Mucosa of stomach (tissue), 1 donor: ENCODE results near the gene PBLD.
"Not testable (repeated sequence)": the region's sequence is repeated elsewhere in the genome, so short reads cannot be mapped to it uniquely, and the experiment has no call there.

Experiments
- H3K27me3 ChIP-seq: one replicate; pipeline ENCODE4 v1.7.0; 2013; ENCODE audit warnings: mild to moderate bottlenecking, low read length; ENCODE audit not compliant: control insufficient read depth, insufficient read depth
- H3K36me3 ChIP-seq: one replicate; pipeline ENCODE4 v1.7.0; 2013; ENCODE audit warnings: low read length; ENCODE audit not compliant: control insufficient read depth, insufficient read depth
- H3K4me1 ChIP-seq: one replicate; pipeline ENCODE4 v1.7.0; 2013; ENCODE audit warnings: mild to moderate bottlenecking, low read length; ENCODE audit not compliant: control insufficient read depth, insufficient read depth
- H3K4me3 ChIP-seq: one replicate; pipeline ENCODE4 v1.7.0; 2013; ENCODE audit warnings: low read length
- H3K9ac ChIP-seq: one replicate; pipeline ENCODE4 v1.7.0; 2013; ENCODE audit warnings: mild to moderate bottlenecking, low read length, moderate library complexity
- H3K9me3 ChIP-seq: one replicate; pipeline ENCODE4 v1.7.0; 2013; ENCODE audit warnings: mild to moderate bottlenecking, low read length, moderate library complexity; ENCODE audit not compliant: control insufficient read depth
- donor health status: Pancreatic carcinoma.

The PBLD gene

GRCh38 chr10:68324396-68324795 is 8.3 kb downstream of the PBLD start:
- H3K36me3 ChIP-seq, H3K27me3 ChIP-seq, H3K9ac ChIP-seq, H3K4me3 ChIP-seq, H3K9me3 ChIP-seq: not testable (repeated sequence)
- H3K4me1 ChIP-seq = peaks cover 13% of the 10 kb centered on the region

- Histone ChIP-seq H3K9me3 (no peaks in the 10 kb centered on the region), H3K27me3 (no peaks in the 10 kb centered on the region), H3K4me3 (no peak overlapping the region), H3K9ac (no peak overlapping the region), H3K36me3 (no peaks in the 10 kb centered on the region), H3K4me1 (peaks cover 9% of the 10 kb centered on the region)
These were observed 14.2 kb downstream of the PBLD start for GRCh38 chr10:68318331-68319059.

GRCh38 chr10:68315582-68315981 is 17.1 kb downstream of the PBLD start:
- H3K36me3 ChIP-seq = no peaks in the 10 kb centered on the region
- no peak overlapping the region for H3K4me3 ChIP-seq

GRCh38 chr10:68314930-68315329 is 17.8 kb downstream of the PBLD start:
- not testable (repeated sequence) for H3K36me3 ChIP-seq, H3K4me3 ChIP-seq, H3K9ac ChIP-seq, H3K4me1 ChIP-seq, H3K27me3 ChIP-seq, H3K9me3 ChIP-seq

More at GRCh38 chr10:68315582-68315981, 17.1 kb downstream of the PBLD start:
- H3K27me3 ChIP-seq = no peaks in the 10 kb centered on the region
- H3K4me1 ChIP-seq = peaks cover 9% of the 10 kb centered on the region
- no peak overlapping the region for H3K9ac ChIP-seq
- H3K9me3 ChIP-seq = no peaks in the 10 kb centered on the region

- Histone ChIP-seq H3K4me1 (peaks cover 1% of the 10 kb centered on the region), H3K4me3 (no peak overlapping the region), H3K9me3 (no peaks in the 10 kb centered on the region), H3K9ac (no peak overlapping the region), H3K27me3 (no peaks in the 10 kb centered on the region), H3K36me3 (no peaks in the 10 kb centered on the region)
These were observed 22.2 kb downstream of the PBLD start for GRCh38 chr10:68310531-68310930.

GRCh38 chr10:68305854-68306253 is 26.9 kb downstream of the PBLD start:
- H3K4me3 ChIP-seq = peak overlapping the region; percentile 28
- no peaks in the 10 kb centered on the region for H3K27me3 ChIP-seq
- no peaks in the 10 kb centered on the region for H3K36me3 ChIP-seq
- peaks cover 29% of the 10 kb centered on the region for H3K4me1 ChIP-seq
- no peaks in the 10 kb centered on the region for H3K9me3 ChIP-seq
- no peak overlapping the region for H3K9ac ChIP-seq

- H3K36me3 ChIP-seq = no peaks in the 10 kb centered on the region
- H3K9me3 ChIP-seq = no peaks in the 10 kb centered on the region
- no peak overlapping the region for H3K9ac ChIP-seq
- H3K27me3 ChIP-seq = no peaks in the 10 kb centered on the region
- peaks cover 31% of the 10 kb centered on the region for H3K4me1 ChIP-seq
- no peak overlapping the region for H3K4me3 ChIP-seq
These were observed 28.8 kb downstream of the PBLD start for GRCh38 chr10:68303849-68304412.

GRCh38 chr10:68302871-68303270 is 29.9 kb downstream of the PBLD start:
- H3K4me1 ChIP-seq = peaks cover 31% of the 10 kb centered on the region

GRCh38 chr10:68302503-68302823 is 30.3 kb downstream of the PBLD start:
- Histone ChIP-seq H3K4me3 (no peak overlapping the region), H3K36me3 (no peaks in the 10 kb centered on the region), H3K9ac (no peak overlapping the region), H3K9me3 (no peaks in the 10 kb centered on the region), H3K27me3 (no peaks in the 10 kb centered on the region), H3K4me1 (peaks cover 31% of the 10 kb centered on the region)

More at GRCh38 chr10:68302871-68303270, 29.9 kb downstream of the PBLD start:
- Histone ChIP-seq H3K27me3 (no peaks in the 10 kb centered on the region), H3K9me3 (no peaks in the 10 kb centered on the region), H3K36me3 (no peaks in the 10 kb centered on the region), H3K9ac (no peak overlapping the region), H3K4me3 (no peak overlapping the region)

- no peak overlapping the region for H3K4me3 ChIP-seq
- no peak overlapping the region for H3K9ac ChIP-seq
- no peaks in the 10 kb centered on the region for H3K9me3 ChIP-seq
- no peaks in the 10 kb centered on the region for H3K36me3 ChIP-seq
- H3K27me3 ChIP-seq = no peaks in the 10 kb centered on the region
- H3K4me1 ChIP-seq = peaks cover 31% of the 10 kb centered on the region
These were observed 30.8 kb downstream of the PBLD start for GRCh38 chr10:68301790-68302502.

- Histone ChIP-seq H3K4me1 (peaks cover 31% of the 10 kb centered on the region), H3K4me3 (no peak overlapping the region), H3K27me3 (no peaks in the 10 kb centered on the region), H3K9ac (no peak overlapping the region), H3K36me3 (no peaks in the 10 kb centered on the region), H3K9me3 (no peaks in the 10 kb centered on the region)
These were observed 31.4 kb downstream of the PBLD start for GRCh38 chr10:68301301-68301700.

GRCh38 chr10:68296843-68297663 is 35.7 kb downstream of the PBLD start:
- peaks cover 6% of the 10 kb centered on the region for H3K36me3 ChIP-seq
- no peak overlapping the region for H3K9ac ChIP-seq
- no peaks in the 10 kb centered on the region for H3K9me3 ChIP-seq
- no peak overlapping the region for H3K4me3 ChIP-seq
- H3K4me1 ChIP-seq = peaks cover 18% of the 10 kb centered on the region
- H3K27me3 ChIP-seq = no peaks in the 10 kb centered on the region
